ENCODE data around the gene WLS.

WLS gene

DNA sequence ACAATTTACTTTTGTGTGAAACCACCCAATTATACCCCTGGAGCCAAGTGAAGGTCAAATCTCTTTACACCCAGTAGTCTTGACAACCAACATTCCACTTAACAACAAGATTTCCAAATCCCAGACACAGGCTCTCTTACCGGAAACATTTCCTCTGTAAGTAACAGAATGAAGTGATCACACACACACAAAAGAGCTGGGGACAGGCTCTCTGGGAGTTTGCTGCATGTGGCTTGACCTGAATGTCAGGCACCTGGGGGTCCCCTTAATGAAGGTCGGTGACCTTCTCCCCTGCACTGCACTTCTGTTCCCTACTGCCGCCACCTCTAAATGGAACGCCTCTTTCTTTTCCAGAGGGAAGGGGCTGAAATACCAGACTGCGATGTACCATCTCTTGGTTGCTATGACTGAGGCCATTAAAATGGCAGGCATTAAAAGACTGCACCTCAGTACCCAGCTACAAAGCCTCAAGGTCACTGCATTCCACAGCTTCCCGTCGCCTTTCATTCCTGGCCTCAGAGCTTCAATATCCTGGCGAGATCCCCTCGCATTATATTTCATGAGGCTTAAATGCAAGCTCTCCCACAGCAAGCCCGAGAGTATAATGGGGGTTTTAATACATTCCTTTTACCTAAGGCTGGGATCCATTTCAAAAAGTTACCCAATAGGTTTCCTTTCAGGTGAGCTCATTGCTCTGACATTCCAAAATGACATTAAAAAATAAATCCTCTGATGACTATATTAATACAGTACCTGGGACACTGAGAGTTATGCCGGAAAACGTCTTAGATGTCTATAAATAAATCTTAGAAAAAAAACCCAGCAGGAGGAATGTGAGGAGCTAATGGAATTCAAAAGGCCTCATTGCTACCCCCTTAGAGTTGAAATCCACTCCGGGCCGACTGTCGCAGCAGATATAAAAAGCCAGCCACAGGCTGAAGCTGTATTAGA is 91.0 kb downstream of the WLS start:
- Histone ChIP-seq H3K9me3 (ENCODE audit: low read depth, low read length) (no peaks in the 10 kb centered on the region), H3K27ac (no peak overlapping the region), H3K9ac (ENCODE audit: insufficient read length) (no peak overlapping the region), H3K36me3 (ENCODE audit: insufficient read depth, low read length) (peaks cover 92% of the 10 kb centered on the region), H3K4me3 (no peak overlapping the region)
- DNase-seq (ENCODE audit: low read depth, low spot score), result no peak
- TF ChIP-seq EZH2 (IDR thresholded peaks at IDR 0.05), result no peak
- TF ChIP-seq FOXP2 (optimal IDR thresholded peaks at IDR 0.05; ENCODE audit: control extremely low read depth, extremely low read length, insufficient read depth), result no peak
- no peak for TF ChIP-seq POLR2AphosphoS5 (IDR thresholded peaks at IDR 0.05; ENCODE audit: borderline replicate concordance, low read depth, low read length)

DNA sequence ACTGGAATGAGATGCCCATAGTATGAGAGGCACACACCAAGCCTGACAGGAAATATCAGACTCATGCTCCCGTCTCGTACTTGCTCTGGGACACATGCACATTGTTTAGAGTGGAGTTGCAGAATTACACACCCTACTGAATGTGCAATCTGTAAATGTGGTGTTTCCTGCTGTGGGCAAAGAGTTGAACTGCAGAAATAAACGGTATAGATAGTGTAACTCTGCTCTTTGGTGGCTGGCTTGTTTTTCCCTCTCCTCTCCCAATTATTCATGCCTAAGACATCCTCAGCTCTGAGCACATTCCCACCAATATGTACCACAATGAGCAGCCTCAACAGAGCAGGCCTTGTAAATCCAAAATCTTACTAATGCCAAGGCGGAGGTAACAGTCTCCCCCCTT is 91.8 kb downstream of the WLS start:
- H3K27ac ChIP-seq, result no peak overlapping the region
- H3K9me3 ChIP-seq (ENCODE audit: low read depth, low read length), result no peaks in the 10 kb centered on the region
- TF ChIP-seq POLR2AphosphoS5 (IDR thresholded peaks at IDR 0.05; ENCODE audit: borderline replicate concordance, low read depth, low read length), result no peak
- TF ChIP-seq EZH2 (IDR thresholded peaks at IDR 0.05), result no peak
- no peak for TF ChIP-seq FOXP2 (optimal IDR thresholded peaks at IDR 0.05; ENCODE audit: control extremely low read depth, extremely low read length, insufficient read depth)
- no peak overlapping the region for H3K9ac ChIP-seq (ENCODE audit: insufficient read length)
- no peak overlapping the region for H3K4me3 ChIP-seq
- DNase-seq (ENCODE audit: low read depth, low spot score), result no peak
- peaks cover 92% of the 10 kb centered on the region for H3K36me3 ChIP-seq (ENCODE audit: insufficient read depth, low read length)

DNA sequence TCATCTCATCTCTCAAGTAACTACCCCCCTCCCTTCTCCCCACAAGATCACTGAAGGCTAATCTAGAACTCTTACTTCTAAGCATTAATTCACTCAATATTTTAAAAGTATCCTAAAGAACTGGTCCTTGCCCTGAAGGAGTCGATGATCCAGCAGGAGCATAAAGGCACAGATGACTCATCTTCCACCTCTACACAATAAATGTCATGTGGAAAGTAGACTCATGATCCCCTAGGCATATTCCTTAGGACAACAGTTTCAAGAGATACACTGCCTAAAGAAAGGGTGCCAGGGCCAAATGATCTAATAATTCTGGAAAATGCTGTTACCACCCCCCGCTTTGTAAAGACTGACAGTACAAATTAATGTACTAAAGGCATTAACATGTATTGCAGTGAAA is 96.1 kb downstream of the WLS start:
- H3K4me3 ChIP-seq, result no peak overlapping the region
- H3K36me3 ChIP-seq (ENCODE audit: insufficient read depth, low read length), result peaks cover 88% of the 10 kb centered on the region
- H3K9me3 ChIP-seq (ENCODE audit: low read depth, low read length), result no peaks in the 10 kb centered on the region
- no peak overlapping the region for H3K27ac ChIP-seq
- H3K9ac ChIP-seq (ENCODE audit: insufficient read length), result no peak overlapping the region
- no peak for DNase-seq (ENCODE audit: low read depth, low spot score)
- TF ChIP-seq FOXP2 (optimal IDR thresholded peaks at IDR 0.05; ENCODE audit: control extremely low read depth, extremely low read length, insufficient read depth) (no peak), POLR2AphosphoS5 (IDR thresholded peaks at IDR 0.05; ENCODE audit: borderline replicate concordance, low read depth, low read length) (no peak), EZH2 (IDR thresholded peaks at IDR 0.05) (no peak)

DNA sequence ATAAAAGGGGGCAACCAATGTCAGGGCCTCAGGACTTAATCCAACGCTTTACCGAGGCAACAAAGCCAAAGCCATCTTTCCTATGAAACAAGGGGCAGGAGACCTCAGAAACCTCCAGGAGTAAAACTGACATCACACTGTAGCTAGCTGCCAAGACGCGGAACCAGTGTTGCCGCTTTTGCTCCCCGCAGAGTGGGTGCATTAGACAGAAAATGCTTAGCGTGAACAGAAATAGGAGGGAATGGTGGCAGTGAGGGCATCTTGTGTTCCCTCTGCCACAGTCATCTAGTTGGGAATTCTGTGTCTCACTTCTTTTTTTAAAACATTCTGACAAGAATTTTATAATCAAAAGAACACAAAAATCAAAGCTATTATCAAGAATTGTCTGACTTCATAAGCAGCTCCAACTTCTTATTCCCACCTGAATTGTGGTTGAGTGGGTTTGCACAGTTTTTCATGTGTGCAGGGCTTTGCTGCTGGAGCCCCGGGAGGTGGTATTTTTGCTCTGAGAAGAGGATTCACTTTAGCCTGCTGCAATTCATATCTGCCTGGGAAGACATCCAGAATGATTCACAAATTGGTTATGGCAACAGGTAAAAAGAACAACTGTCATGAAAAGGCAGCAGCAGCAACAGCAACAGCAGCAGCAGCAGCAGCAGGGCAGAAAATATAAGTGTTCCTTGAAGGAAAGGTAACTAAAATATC is 99.7 kb downstream of the WLS start:
- no peak overlapping the region for H3K9ac ChIP-seq (ENCODE audit: insufficient read length)
- no peak for DNase-seq (ENCODE audit: low read depth, low spot score)
- H3K27ac ChIP-seq, result no peak overlapping the region
- peaks cover 78% of the 10 kb centered on the region for H3K36me3 ChIP-seq (ENCODE audit: insufficient read depth, low read length)
- TF ChIP-seq POLR2AphosphoS5 (IDR thresholded peaks at IDR 0.05; ENCODE audit: borderline replicate concordance, low read depth, low read length) (no peak), EZH2 (IDR thresholded peaks at IDR 0.05) (no peak), FOXP2 (optimal IDR thresholded peaks at IDR 0.05; ENCODE audit: control extremely low read depth, extremely low read length, insufficient read depth) (no peak)
- no peaks in the 10 kb centered on the region for H3K9me3 ChIP-seq (ENCODE audit: low read depth, low read length)
- no peak overlapping the region for H3K4me3 ChIP-seq

DNA sequence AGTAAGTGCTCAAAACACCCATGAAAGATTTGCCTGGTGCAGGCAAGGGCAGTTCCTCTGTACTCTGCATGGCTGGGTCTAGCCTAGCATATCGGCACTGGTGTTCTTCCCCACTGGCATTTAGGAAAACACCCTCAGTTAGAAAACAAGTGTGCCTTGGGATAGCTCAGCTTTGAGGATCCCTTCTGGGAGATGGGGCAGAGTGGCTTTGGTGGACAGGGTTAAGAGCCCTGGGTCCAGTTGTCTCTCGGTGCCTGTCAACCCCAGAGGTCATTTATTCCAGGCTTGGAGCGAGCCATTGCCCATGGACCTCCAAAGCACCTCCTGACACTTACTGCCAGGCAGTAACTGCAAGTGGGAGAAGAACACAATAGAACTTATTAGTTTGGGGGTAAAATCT is 101.1 kb downstream of the WLS start:
- H3K4me3 ChIP-seq, result no peak overlapping the region
- TF ChIP-seq FOXP2 (optimal IDR thresholded peaks at IDR 0.05; ENCODE audit: control extremely low read depth, extremely low read length, insufficient read depth) (no peak), EZH2 (IDR thresholded peaks at IDR 0.05) (no peak), POLR2AphosphoS5 (IDR thresholded peaks at IDR 0.05; ENCODE audit: borderline replicate concordance, low read depth, low read length) (no peak)
- no peak overlapping the region for H3K9ac ChIP-seq (ENCODE audit: insufficient read length)
- no peak for DNase-seq (ENCODE audit: low read depth, low spot score)
- H3K27ac ChIP-seq, result no peak overlapping the region
- peaks cover 77% of the 10 kb centered on the region for H3K36me3 ChIP-seq (ENCODE audit: insufficient read depth, low read length)
- no peaks in the 10 kb centered on the region for H3K9me3 ChIP-seq (ENCODE audit: low read depth, low read length)

DNA sequence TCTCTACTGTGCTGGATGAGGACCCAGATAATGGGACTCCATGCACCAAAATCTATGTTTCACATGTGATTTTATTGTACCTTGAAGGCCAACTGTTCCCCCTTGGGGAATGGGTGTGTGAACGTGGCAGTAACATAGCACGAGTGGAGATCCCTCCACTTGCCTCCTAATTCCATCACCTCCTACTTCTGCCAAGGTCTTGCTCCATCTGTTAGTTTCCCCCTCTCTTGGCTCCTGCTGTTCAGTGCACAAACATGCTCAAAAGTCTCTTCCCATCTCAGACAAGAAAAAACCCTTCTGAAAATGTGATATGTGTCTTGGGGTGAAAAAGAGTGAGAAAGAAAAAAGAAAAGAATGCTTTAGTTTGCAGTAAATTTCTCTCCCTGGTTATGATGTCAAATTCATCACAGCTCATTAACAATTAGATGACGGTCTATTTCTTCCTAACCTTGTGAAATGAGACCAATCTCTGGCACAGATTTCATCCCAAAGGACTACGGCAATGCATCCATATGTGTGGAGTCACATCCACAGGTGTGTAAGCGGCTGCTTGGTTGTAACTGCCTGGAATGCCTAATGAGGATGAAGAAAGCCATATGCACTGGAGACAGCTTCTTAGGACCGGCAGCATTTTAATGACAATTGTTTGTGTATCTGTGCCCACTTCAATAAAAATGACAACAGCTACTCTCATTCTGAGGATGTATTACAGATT is 102.6 kb downstream of the WLS start:
- Histone ChIP-seq H3K27ac (no peak overlapping the region), H3K9me3 (ENCODE audit: low read depth, low read length) (no peaks in the 10 kb centered on the region), H3K36me3 (ENCODE audit: insufficient read depth, low read length) (peaks cover 81% of the 10 kb centered on the region), H3K9ac (ENCODE audit: insufficient read length) (no peak overlapping the region), H3K4me3 (no peak overlapping the region)
- TF ChIP-seq POLR2AphosphoS5 (IDR thresholded peaks at IDR 0.05; ENCODE audit: borderline replicate concordance, low read depth, low read length), result no peak
- TF ChIP-seq EZH2 (IDR thresholded peaks at IDR 0.05), result no peak
- no peak for TF ChIP-seq FOXP2 (optimal IDR thresholded peaks at IDR 0.05; ENCODE audit: control extremely low read depth, extremely low read length, insufficient read depth)
- DNase-seq (ENCODE audit: low read depth, low spot score), result no peak

DNA sequence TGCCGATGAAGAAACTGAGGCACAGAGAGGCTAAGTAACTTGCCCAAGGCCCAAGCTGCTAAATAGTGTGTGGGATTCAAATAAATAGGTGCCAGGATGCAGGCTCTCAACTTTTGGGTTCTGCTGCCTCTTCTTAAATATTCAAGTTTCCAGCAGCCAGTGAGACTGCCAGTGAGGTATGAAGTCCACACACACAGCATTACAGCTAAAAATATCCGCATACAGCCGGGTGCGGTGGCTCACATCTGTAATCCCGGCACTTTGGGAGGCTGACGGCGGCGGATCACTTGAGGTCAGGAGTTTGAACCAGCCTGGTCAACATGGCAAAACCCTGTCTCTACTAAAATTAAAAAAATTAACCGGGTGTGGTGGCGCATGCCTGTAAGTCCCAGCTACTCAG is 103.5 kb downstream of the WLS start:
- peaks cover 80% of the 10 kb centered on the region for H3K36me3 ChIP-seq (ENCODE audit: insufficient read depth, low read length)
- no peak overlapping the region for H3K27ac ChIP-seq
- H3K9me3 ChIP-seq (ENCODE audit: low read depth, low read length), result no peaks in the 10 kb centered on the region
- no peak for DNase-seq (ENCODE audit: low read depth, low spot score)
- H3K9ac ChIP-seq (ENCODE audit: insufficient read length), result no peak overlapping the region
- no peak for TF ChIP-seq FOXP2 (optimal IDR thresholded peaks at IDR 0.05; ENCODE audit: control extremely low read depth, extremely low read length, insufficient read depth)
- H3K4me3 ChIP-seq, result no peak overlapping the region

DNA sequence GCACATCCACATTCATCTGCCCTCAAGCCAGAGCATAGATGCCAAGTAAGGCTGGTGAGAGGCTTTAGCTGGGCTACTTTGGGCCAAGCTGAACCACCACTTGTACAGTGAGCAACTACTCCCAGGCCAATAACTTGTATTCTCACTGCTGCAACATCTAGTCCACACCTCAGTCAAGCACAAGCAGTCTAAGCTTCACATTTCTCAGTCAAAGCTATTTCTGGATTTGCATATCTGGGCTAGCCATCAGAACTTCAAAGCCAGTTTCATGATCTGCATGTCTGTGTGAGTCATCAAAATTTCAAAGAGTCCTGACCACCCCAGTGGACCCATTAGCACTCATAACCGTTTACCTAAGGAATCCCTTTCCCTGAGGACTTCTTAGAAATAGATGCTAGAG is 104.2 kb downstream of the WLS start:
- no peak for DNase-seq (ENCODE audit: low read depth, low spot score)
- no peak overlapping the region for H3K27ac ChIP-seq
- TF ChIP-seq FOXP2 (optimal IDR thresholded peaks at IDR 0.05; ENCODE audit: control extremely low read depth, extremely low read length, insufficient read depth), result no peak
- no peak for TF ChIP-seq EZH2 (IDR thresholded peaks at IDR 0.05)
- no peak for TF ChIP-seq POLR2AphosphoS5 (IDR thresholded peaks at IDR 0.05; ENCODE audit: borderline replicate concordance, low read depth, low read length)
- H3K9me3 ChIP-seq (ENCODE audit: low read depth, low read length), result no peaks in the 10 kb centered on the region
- H3K4me3 ChIP-seq, result no peak overlapping the region
- peaks cover 73% of the 10 kb centered on the region for H3K36me3 ChIP-seq (ENCODE audit: insufficient read depth, low read length)
- no peak overlapping the region for H3K9ac ChIP-seq (ENCODE audit: insufficient read length)
